SK-N-MC (cell line): Measurements from ENCODE around the gene ABLIM1.

Experiments used
- DNase-seq: peaks from one replicate; pipeline ENCODE4 v3.0.0-alpha.2; 2011; ENCODE audit warnings: low read depth, low spot score
- H3K27ac ChIP-seq: fragments of 200-600 bp; sonication (generic); 2 replicates; pipeline ENCODE4 v1.5.1; 2016; ENCODE audit warnings: mixed run types
- H3K36me3 ChIP-seq: fragments of 200-600 bp; sonication (generic); 2 replicates; pipeline ENCODE4 v1.6.1; 2017; ENCODE audit warnings: antibody characterized with exemption, low read length, mixed read lengths; ENCODE audit not compliant: insufficient read depth
- H3K4me3 ChIP-seq: fragments of 200-600 bp; sonication (generic); 2 replicates; pipeline ENCODE4 v1.5.1; 2016
- H3K9ac ChIP-seq: fragments of 200-600 bp; sonication (generic); 2 replicates; pipeline ENCODE4 v1.8.0; 2017; ENCODE audit warnings: mixed run types, mixed read lengths; ENCODE audit not compliant: insufficient read length
- H3K9me3 ChIP-seq: fragments of 200-600 bp; sonication (generic); 2 replicates; pipeline ENCODE4 v1.6.1; 2017; ENCODE audit warnings: low read depth, mild to moderate bottlenecking, antibody characterized with exemption, low read length, moderate library complexity, mixed read lengths
- EZH2 ChIP-seq: fragments of 200-600 bp; sonication (generic); IDR thresholded peaks from one replicate; pipeline ENCODE4 v1.6.1; 2017; ENCODE audit warnings: antibody characterized with exemption
- FOXP2 ChIP-seq: optimal IDR thresholded peaks from 2 replicates; pipeline ENCODE3; 2011; ENCODE audit warnings: mild to moderate bottlenecking, moderate library complexity; ENCODE audit not compliant: insufficient read depth; ENCODE audit errors: extremely low read length, control extremely low read depth
- POLR2AphosphoS5 ChIP-seq: IDR thresholded peaks from 2 replicates; pipeline ENCODE4 v1.6.1; 2012; ENCODE audit warnings: mild to moderate bottlenecking, low read depth, low read length, borderline replicate concordance

Gene ABLIM1

GRCh38 chr10:114596793-114597192, 61.3 kb downstream of the ABLIM1 start:
- TF ChIP-seq EZH2 (no peak), POLR2AphosphoS5 (no peak), FOXP2 (no peak)
- no peaks in the 10 kb centered on the region for H3K9me3 ChIP-seq
- no peak overlapping the region for H3K9ac ChIP-seq
- H3K4me3 ChIP-seq = no peak overlapping the region
- no peak overlapping the region for H3K27ac ChIP-seq
- DNase-seq = no peak
- H3K36me3 ChIP-seq = no peaks in the 10 kb centered on the region

GRCh38 chr10:114593816-114594468, 64.1 kb downstream of the ABLIM1 start:
- H3K9ac ChIP-seq = no peak overlapping the region

GRCh38 chr10:114593240-114593792, 64.8 kb downstream of the ABLIM1 start:
- no peaks in the 10 kb centered on the region for H3K36me3 ChIP-seq
- H3K4me3 ChIP-seq = no peak overlapping the region
- H3K9me3 ChIP-seq = no peaks in the 10 kb centered on the region
- H3K27ac ChIP-seq = no peak overlapping the region
- no peak for DNase-seq
- no peak for TF ChIP-seq FOXP2
- no peak for TF ChIP-seq POLR2AphosphoS5
- TF ChIP-seq EZH2 = no peak
- no peak overlapping the region for H3K9ac ChIP-seq

More at GRCh38 chr10:114593816-114594468, 64.1 kb downstream of the ABLIM1 start:
- H3K9me3 ChIP-seq = no peaks in the 10 kb centered on the region
- H3K36me3 ChIP-seq = no peaks in the 10 kb centered on the region
- H3K4me3 ChIP-seq = no peak overlapping the region
- H3K27ac ChIP-seq = no peak overlapping the region
- DNase-seq = no peak
- no peak for TF ChIP-seq EZH2
- TF ChIP-seq POLR2AphosphoS5 = no peak
- no peak for TF ChIP-seq FOXP2

DNA sequence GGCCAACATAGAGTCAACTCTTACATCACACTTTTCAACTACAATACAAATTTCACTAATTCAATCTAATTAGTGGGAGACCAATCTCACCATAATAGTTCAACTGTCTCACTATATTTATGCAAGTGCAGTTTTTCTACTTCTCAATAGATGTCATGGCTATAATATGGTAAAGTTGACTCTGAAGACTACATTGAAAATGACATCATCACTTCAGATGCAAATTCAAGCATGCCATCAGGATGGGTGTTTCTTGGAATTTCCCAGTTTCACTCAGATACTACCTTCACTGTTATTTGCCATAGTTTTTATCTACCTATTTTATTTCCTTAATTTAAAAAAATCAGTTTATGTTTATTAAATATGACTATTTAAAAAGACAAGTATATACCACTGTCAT, 67.1 kb downstream of the ABLIM1 start:
- TF ChIP-seq POLR2AphosphoS5 (no peak), FOXP2 (no peak), EZH2 (no peak)
- Histone ChIP-seq H3K27ac (no peak overlapping the region), H3K36me3 (no peaks in the 10 kb centered on the region), H3K4me3 (no peak overlapping the region), H3K9ac (no peak overlapping the region), H3K9me3 (no peaks in the 10 kb centered on the region)
- DNase-seq = no peak

- Histone ChIP-seq H3K4me3 (no peak overlapping the region), H3K9ac (no peak overlapping the region), H3K36me3 (no peaks in the 10 kb centered on the region), H3K9me3 (no peaks in the 10 kb centered on the region), H3K27ac (no peak overlapping the region)
- DNase-seq = no peak
- TF ChIP-seq EZH2 (no peak), FOXP2 (no peak), POLR2AphosphoS5 (no peak)
These were observed 73.7 kb downstream of the ABLIM1 start for GRCh38 chr10:114584419-114584818.

DNA sequence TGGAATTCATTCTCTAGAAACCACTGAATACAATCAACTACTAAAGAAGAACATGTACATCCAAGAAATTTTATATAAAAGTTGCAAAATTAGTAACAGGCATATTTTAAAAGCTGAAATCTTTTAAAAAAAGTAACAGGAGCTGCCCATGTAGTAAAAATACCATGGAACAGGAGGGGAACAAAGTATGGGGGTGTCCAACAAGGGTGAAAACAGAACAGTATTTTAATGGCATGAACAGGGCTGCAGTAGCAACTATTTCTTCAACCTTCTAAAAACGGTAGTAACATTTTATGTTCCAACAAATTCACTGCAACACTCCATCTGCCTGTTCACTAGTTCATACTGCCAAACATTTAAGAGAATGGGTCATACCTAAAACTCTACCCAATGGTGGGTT, 77.0 kb downstream of the ABLIM1 start:
- DNase-seq = no peak
- H3K27ac ChIP-seq = no peak overlapping the region

GRCh38 chr10:114577133-114577532, 80.9 kb downstream of the ABLIM1 start:
- no peak for DNase-seq
- no peak for TF ChIP-seq FOXP2
- TF ChIP-seq EZH2 = no peak
- TF ChIP-seq POLR2AphosphoS5 = no peak
- no peak overlapping the region for H3K4me3 ChIP-seq
- no peak overlapping the region for H3K27ac ChIP-seq
- H3K36me3 ChIP-seq = no peaks in the 10 kb centered on the region
- H3K9ac ChIP-seq = no peak overlapping the region
- no peaks in the 10 kb centered on the region for H3K9me3 ChIP-seq

More for the DNA sequence above, 77.0 kb downstream of the ABLIM1 start:
- H3K9ac ChIP-seq = no peak overlapping the region
- no peaks in the 10 kb centered on the region for H3K9me3 ChIP-seq
- H3K4me3 ChIP-seq = no peak overlapping the region
- no peaks in the 10 kb centered on the region for H3K36me3 ChIP-seq
- TF ChIP-seq POLR2AphosphoS5 (no peak), FOXP2 (no peak), EZH2 (no peak)

DNA sequence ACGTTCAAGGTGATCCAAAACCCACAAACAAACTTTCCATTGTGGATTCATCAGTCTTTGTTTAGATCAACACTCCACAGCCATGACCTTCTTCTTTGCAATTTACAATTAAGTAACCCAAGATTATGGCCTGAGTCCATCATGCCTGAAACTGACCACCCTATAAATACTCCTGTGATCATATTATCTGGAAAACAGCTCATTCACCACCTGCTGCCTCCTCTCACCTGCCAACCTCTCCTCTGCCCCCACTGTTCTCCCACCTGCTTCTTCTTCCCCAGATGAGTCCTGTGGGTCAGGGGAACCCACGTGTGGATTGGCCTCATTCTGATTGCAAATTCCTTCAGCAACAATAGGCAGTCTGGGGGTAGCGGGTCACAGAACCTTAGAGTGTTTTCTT, 81.4 kb downstream of the ABLIM1 start:
- TF ChIP-seq POLR2AphosphoS5 (no peak), FOXP2 (no peak), EZH2 (no peak)
- Histone ChIP-seq H3K4me3 (no peak overlapping the region), H3K9ac (no peak overlapping the region), H3K27ac (no peak overlapping the region), H3K9me3 (no peaks in the 10 kb centered on the region), H3K36me3 (no peaks in the 10 kb centered on the region)
- no peak for DNase-seq

DNA sequence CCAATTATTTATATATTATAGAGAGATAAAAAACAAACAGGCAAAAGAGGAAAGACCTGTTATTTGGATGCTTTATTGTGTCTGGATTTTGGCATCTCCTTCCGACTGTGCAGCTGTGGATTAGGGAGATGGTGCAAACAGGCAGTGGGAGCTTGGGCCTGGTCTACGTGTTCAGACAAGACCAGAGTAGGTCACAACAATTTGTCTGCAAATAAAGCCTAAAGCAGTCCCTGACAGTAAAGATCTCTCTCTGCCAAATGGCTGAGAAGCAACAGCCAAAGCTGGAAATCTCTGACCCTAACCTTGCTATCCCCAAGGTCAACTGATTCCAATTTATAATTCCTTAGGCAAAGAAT, 82.0 kb downstream of the ABLIM1 start:
- no peak for TF ChIP-seq EZH2
- no peak for TF ChIP-seq POLR2AphosphoS5
- no peak for TF ChIP-seq FOXP2
- no peaks in the 10 kb centered on the region for H3K36me3 ChIP-seq
- H3K9ac ChIP-seq = no peak overlapping the region
- no peak overlapping the region for H3K27ac ChIP-seq
- no peaks in the 10 kb centered on the region for H3K9me3 ChIP-seq
- no peak overlapping the region for H3K4me3 ChIP-seq
- DNase-seq = no peak
